OCI-LY3 (cell line): Measurements from ENCODE around the gene RERE.

ENCODE experiments used
- H2AFZ ChIP-seq: fragments of 200-600, 300-600 bp; shearing (Covaris generic); 2 replicates; pipeline ENCODE4 v1.6.0; 2014; ENCODE audit warnings: antibody characterized with exemption, low read depth, low read length
- H3K27ac ChIP-seq: fragments of 200-600, 300-600 bp; sonication (generic); 2 replicates; pipeline ENCODE4 v1.5.1; 2014; ENCODE audit warnings: mild to moderate bottlenecking, low read length, moderate library complexity, mixed read lengths
- H3K27me3 ChIP-seq: fragments of 200-600, 300-600 bp; sonication (generic); 2 replicates; pipeline ENCODE4 v1.6.1; 2014; ENCODE audit warnings: low read depth, low read length, mixed read lengths
- H3K36me3 ChIP-seq: fragments of 200-600, 300-600 bp; sonication (generic); replicated peaks from 2 replicates; pipeline ENCODE3; 2014; ENCODE audit warnings: low read depth, low read length, mixed read lengths
- H3K4me1 ChIP-seq: fragments of 300-600, 200-600 bp; sonication (generic); 2 replicates; pipeline ENCODE4 v1.6.1; 2014; ENCODE audit warnings: low read length, mixed read lengths
- H3K4me2 ChIP-seq: fragments of 200-600, 300-600 bp; sonication (generic); 2 replicates; pipeline ENCODE4 v1.6.1; 2014; ENCODE audit warnings: low read length, mixed read lengths
- H3K4me3 ChIP-seq: fragments of 300-600, 200-600 bp; sonication (generic); 2 replicates; pipeline ENCODE4 v1.5.1; 2014; ENCODE audit warnings: antibody characterized with exemption, mild to moderate bottlenecking, low read length, moderate library complexity
- H3K79me2 ChIP-seq: fragments of 300-600, 200-600 bp; shearing (Covaris generic); 2 replicates; pipeline ENCODE4 v1.6.1; 2014; ENCODE audit warnings: mild to moderate bottlenecking, low read length, mixed read lengths
- H3K9ac ChIP-seq: fragments of 300-600, 200-600 bp; shearing (Covaris generic); 2 replicates; pipeline ENCODE4 v1.6.0; 2014; ENCODE audit warnings: mild to moderate bottlenecking, low read length, moderate library complexity
- H3K9me3 ChIP-seq: fragments of 200-600, 300-600 bp; shearing (Covaris generic); 2 replicates; pipeline ENCODE4 v1.6.1; 2014; ENCODE audit warnings: low read length, mixed read lengths; ENCODE audit not compliant: insufficient read depth
- H4K20me1 ChIP-seq: fragments of 200-600, 300-600 bp; sonication (generic); 2 replicates; pipeline ENCODE4 v1.6.1; 2016; ENCODE audit warnings: low read length, mixed read lengths; ENCODE audit not compliant: insufficient read depth
- CTCF ChIP-seq: fragments of 200-600, 300-600 bp; sonication (generic); IDR thresholded peaks from 2 replicates; pipeline ENCODE4 v1.5.1; 2014; ENCODE audit warnings: antibody characterized with exemption, low read length, low read depth
- EZH2phosphoT487 ChIP-seq: fragments of 200-600 bp; shearing (Covaris generic); IDR thresholded peaks from 2 replicates; pipeline ENCODE4 v1.6.1; 2018; ENCODE audit warnings: antibody characterized with exemption, mixed run types, low read depth

RERE gene

DNA sequence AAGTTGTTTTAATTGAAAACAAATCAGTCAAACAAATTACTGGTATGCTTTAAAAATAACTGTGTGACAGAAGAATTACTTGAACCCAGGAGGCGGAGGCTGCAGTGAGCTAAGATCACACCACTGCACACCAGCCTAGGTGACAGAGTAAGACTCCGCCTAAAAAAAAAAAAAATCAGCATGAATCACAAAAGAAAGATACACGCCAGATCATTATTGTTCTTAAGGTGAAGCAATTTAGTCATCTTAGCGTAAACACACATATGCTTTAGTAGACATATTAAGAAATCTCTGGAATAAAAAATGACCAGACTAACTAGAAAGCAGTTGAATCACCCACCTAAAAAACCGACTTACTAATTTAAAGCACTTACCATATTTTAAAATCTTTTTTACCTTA lies 20.2 kb downstream of the RERE start:
- TF ChIP-seq CTCF = no peak
- TF ChIP-seq EZH2phosphoT487 = no peak
- Histone ChIP-seq H3K4me2 (no peak overlapping the region), H3K36me3 (no peaks in the 10 kb centered on the region), H3K79me2 (no peaks in the 10 kb centered on the region), H3K4me3 (no peak overlapping the region), H3K27me3 (no peaks in the 10 kb centered on the region), H2AFZ (no peak overlapping the region), H3K9me3 (no peaks in the 10 kb centered on the region), H3K9ac (no peak overlapping the region), H3K27ac (no peak overlapping the region), H3K4me1 (no peaks in the 10 kb centered on the region), H4K20me1 (no peaks in the 10 kb centered on the region)

- TF ChIP-seq EZH2phosphoT487 = no peak
- no peak for TF ChIP-seq CTCF
- Histone ChIP-seq H3K4me1 (no peaks in the 10 kb centered on the region), H3K79me2 (no peaks in the 10 kb centered on the region), H4K20me1 (no peaks in the 10 kb centered on the region), H3K9me3 (no peaks in the 10 kb centered on the region), H3K9ac (no peak overlapping the region), H3K36me3 (no peaks in the 10 kb centered on the region), H3K27me3 (no peaks in the 10 kb centered on the region), H2AFZ (no peak overlapping the region), H3K27ac (no peak overlapping the region), H3K4me2 (no peak overlapping the region), H3K4me3 (no peak overlapping the region)
Observed at GRCh38 chr1:8796812-8797211, 20.6 kb downstream of the RERE start.

GRCh38 chr1:8794605-8795004 lies 22.8 kb downstream of the RERE start:
- H3K36me3 ChIP-seq = no peaks in the 10 kb centered on the region
- no peak overlapping the region for H3K9ac ChIP-seq
- TF ChIP-seq CTCF (no peak), EZH2phosphoT487 (no peak)
- H3K79me2 ChIP-seq = no peaks in the 10 kb centered on the region
- H3K9me3 ChIP-seq = no peaks in the 10 kb centered on the region
- H3K27ac ChIP-seq = no peak overlapping the region
- no peaks in the 10 kb centered on the region for H3K27me3 ChIP-seq
- no peak overlapping the region for H2AFZ ChIP-seq
- H3K4me3 ChIP-seq = no peak overlapping the region
- H3K4me2 ChIP-seq = no peak overlapping the region
- no peaks in the 10 kb centered on the region for H3K4me1 ChIP-seq
- no peaks in the 10 kb centered on the region for H4K20me1 ChIP-seq

DNA sequence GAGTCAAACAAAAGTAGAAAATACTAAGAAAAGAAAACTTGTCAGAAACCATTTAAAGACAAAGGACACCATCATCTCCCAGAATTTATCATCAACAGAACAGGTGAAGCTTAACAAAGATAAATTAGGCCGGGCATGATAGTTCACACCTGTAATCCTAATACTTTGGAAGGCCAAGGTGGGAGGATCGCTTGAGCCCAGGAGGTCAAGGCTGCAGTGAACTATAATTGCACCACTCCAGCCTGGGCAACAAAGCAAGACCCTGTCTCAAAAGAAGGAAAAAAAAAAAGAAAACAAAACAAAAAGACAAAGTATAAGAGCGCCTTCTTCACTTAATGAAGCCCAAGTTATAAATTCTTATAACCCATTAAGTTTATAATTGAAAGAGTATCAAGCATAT lies 25.6 kb downstream of the RERE start:
- no peak overlapping the region for H2AFZ ChIP-seq
- no peaks in the 10 kb centered on the region for H3K9me3 ChIP-seq
- H3K4me1 ChIP-seq = no peaks in the 10 kb centered on the region
- no peak overlapping the region for H3K9ac ChIP-seq
- no peak overlapping the region for H3K27ac ChIP-seq
- H3K4me3 ChIP-seq = no peak overlapping the region
- no peaks in the 10 kb centered on the region for H4K20me1 ChIP-seq
- TF ChIP-seq CTCF (no peak), EZH2phosphoT487 (no peak)
- no peak overlapping the region for H3K4me2 ChIP-seq
- no peaks in the 10 kb centered on the region for H3K79me2 ChIP-seq
- no peaks in the 10 kb centered on the region for H3K27me3 ChIP-seq
- no peaks in the 10 kb centered on the region for H3K36me3 ChIP-seq
